Right renal cortex interstitium (tissue), 3 donors: ENCODE results near the gene CALCOCO1. TPM values are rescaled to one million over a fixed set of nuclear protein-coding genes. Genes with fewer than 3 reads are reported as not detected.

Source experiments
- DNase-seq, 3 donors: peaks; one replicate each; pipeline ENCODE4 v3.0.0-alpha.2; 2013; ENCODE audit warnings: low read depth in 3 of 3, low spot score in 2 of 3
- polyA plus RNA-seq, 3 donors: library from polyadenylated mRNA; unstranded; fragments of 120-200 nt; gene quantifications; one replicate each; pipeline ENCODE4 v1.2.1, GENCODE V29; 2013; ENCODE audit not compliant: insufficient read length in 3 of 3

The CALCOCO1 gene
- polyA plus RNA-seq, 3 donors, result 124 to 126 (median 125) TPM

DNA sequence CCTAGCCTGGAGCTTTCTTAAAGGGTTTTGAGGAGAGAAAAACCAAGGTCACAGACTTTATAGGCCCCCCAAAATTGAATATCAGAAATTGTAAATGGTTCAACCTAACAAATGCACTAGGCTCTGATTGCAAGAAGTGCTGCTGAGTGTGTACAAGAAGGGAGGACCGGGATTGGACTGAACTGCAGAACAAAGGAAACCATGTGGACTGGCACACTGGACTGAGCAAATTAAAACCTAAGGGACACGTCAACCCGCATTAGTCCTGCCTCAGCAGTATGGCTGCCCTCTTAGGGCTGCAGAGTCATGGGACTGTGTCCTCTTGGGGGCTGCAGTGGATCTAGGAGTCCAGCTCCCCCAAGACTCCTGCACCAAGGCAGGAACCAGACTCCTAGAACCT lies 25.4 kb upstream of the CALCOCO1 start:
- DNase-seq, result no peak

DNA sequence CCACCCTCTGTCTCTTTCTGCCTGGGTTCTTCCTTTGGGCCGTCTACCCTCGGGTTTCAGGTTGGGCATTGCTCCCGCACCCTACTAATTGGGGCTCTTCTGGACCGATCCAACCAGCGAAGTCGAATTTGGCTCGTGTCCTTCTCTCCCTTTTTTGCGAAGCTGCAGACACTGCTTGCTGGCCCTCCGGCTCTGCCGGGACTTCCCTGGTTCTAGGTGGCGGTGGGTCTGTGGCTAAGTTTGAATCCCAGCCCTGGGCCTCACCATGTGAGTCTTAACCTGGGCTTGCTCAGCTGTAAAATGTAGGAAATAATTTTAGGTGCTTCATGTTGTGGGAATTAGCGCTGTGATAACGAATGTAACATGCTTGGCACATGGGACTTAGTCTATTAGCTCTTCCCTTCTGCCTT lies 24.9 kb upstream of the CALCOCO1 start:
- DNase-seq, result no peak

GRCh38 chr12:53751336-53752191 lies 24.3 kb upstream of the CALCOCO1 start, which contains the start of gene CISTR:
Gene CISTR, minus strand, starts transcription at chr12:53751979.
- DNase-seq, result no peak

GRCh38 chr12:53750812-53751335 lies 23.6 kb upstream of the CALCOCO1 start:
- no peak for DNase-seq

DNA sequence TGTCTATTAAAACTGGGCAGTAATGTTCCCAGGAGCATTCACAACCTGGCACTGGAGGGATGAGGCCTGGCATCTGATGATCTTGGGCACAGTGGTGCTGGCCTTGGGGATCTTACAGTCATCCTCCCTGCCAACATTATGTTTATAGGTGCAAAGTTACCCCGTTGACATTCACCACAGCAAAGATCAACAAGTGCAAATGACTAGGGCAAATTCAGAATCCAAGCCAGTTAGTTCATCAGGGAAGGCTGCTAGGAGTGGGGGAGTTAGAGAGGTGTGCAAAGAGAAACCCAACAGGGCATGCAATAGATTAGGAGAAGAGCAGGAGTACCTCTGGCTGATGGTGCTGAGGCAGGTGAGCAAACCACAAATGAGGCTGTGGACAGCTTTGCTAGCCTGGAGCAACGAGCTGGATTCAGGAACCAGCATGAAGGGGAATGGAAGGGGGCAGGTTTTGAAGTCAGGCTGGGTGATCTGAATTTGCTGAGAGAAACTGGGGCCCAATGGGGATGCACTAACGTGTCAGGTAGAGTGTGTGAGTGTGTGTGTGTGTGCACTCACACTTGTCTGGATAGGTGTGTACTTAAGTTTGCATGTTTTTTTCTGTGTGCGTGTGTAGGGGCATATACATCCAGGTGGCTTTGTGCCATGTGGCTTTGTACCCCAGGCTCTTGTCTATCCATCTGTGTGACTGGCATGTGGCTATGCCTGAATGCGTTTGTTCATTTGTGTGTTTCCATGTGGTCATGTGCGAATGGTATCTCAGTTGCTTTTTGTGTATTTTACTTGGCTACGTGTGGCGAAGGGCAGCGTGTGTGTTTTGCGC lies 22.9 kb upstream of the CALCOCO1 start:
- no peak for DNase-seq

DNA sequence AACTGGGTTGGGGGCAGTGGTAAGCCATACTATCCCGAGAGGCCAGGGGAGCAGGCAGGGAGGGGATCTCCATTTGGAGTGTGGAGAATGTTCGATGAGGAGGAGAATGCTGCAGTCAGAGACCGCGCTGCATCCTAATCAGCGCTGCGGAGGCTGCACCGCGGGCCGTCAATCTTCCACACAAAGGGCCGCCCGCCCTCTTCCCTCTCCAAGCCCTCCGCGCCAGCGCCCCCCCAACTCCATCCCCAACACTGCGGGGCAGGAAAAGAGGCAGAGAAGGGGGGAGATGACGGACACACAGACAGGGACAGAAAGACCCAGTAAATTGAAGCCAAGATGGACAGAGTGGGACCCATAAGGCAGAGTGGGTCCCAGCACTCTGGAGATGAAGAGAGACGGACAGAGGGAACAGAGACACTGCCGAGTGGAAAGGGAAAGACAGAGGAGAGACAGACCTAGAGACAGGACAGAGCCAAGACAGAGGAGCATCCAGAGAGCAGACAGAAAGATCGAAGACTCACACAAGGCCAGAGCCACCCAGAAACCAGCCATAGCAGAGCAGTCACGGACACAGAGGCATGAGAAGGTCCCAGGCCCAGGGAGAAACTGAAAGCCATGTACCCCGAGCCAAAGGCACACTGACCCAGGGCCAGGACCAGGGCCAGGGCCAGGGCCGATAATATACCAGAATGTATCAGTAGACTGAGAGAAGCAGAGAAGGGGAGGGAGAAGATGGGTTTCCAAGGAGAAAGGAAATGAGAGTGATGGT lies 21.0 kb upstream of the CALCOCO1 start:
- no peak for DNase-seq

GRCh38 chr12:53747095-53747494 lies 19.8 kb upstream of the CALCOCO1 start:
- no peak for DNase-seq

GRCh38 chr12:53746592-53747092 lies 19.4 kb upstream of the CALCOCO1 start:
- DNase-seq, result peak in 2 of 3 donors; percentile 86 to 87

GRCh38 chr12:53744751-53745150 lies 17.5 kb upstream of the CALCOCO1 start:
- no peak for DNase-seq

DNA sequence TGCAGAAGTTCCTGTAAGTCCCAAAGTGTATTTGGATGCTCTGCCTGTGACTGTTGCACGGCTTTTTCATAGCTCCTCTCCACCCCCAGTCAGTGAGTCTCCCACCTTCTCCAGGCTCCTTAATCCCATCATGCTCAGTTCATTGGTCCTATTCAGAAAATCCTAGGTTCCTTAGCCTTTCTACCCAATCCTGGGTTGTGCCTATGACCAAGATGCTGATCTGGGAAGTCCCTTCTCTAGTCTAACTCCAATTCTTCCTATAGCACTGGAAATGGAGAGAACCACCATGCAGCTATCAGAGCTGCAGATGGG lies 16.8 kb upstream of the CALCOCO1 start:
- DNase-seq, result no peak

- DNase-seq, result no peak
These were observed 16.2 kb upstream of the CALCOCO1 start for GRCh38 chr12:53743266-53744129.

GRCh38 chr12:53740130-53740491 lies 12.9 kb upstream of the CALCOCO1 start:
- no peak for DNase-seq

DNA sequence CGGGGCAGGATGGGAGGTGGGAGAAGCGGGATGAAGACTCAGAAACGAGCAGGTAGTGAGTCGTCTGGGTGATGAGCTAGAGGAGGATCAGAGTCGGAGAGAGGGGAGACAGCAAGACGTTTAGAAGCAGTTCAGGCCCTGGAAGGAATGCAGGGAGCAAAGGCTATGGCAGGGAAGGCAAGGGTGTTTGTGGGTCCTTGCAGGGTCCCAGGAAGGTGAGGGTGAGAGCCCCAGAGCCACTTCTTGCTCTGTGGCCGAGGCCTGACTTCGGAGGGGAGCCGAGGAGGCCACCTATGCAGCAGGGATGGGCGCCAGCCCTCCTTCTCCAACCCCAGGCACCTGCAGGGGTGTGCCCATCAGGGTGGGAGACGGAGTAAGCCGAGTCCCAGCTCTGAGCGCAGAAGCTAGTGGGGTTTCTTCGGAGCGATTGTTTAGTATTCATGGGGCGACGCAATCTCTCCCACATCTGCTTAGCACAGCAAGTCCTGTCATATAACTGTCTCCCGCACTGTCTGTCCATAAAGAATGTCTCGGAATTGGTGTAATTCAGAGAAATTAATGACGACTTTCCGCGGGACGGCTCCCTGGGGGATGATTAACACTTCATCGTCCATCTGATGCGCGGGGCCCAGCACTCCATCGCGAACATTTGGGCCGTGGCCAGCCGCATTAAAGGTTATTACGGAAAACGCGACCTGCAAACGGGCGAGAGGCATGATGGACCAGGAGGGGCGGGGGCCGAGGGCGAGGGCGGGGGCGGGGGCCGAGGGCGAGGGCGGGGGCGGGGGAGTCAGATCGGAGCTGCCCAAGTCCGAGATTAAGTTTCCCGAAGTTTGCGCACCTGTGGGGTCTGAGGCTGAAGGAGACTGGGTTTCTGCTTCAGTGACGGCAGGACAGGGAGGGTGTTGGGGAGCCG lies 12.2 kb upstream of the CALCOCO1 start:
- DNase-seq, result no peak

DNA sequence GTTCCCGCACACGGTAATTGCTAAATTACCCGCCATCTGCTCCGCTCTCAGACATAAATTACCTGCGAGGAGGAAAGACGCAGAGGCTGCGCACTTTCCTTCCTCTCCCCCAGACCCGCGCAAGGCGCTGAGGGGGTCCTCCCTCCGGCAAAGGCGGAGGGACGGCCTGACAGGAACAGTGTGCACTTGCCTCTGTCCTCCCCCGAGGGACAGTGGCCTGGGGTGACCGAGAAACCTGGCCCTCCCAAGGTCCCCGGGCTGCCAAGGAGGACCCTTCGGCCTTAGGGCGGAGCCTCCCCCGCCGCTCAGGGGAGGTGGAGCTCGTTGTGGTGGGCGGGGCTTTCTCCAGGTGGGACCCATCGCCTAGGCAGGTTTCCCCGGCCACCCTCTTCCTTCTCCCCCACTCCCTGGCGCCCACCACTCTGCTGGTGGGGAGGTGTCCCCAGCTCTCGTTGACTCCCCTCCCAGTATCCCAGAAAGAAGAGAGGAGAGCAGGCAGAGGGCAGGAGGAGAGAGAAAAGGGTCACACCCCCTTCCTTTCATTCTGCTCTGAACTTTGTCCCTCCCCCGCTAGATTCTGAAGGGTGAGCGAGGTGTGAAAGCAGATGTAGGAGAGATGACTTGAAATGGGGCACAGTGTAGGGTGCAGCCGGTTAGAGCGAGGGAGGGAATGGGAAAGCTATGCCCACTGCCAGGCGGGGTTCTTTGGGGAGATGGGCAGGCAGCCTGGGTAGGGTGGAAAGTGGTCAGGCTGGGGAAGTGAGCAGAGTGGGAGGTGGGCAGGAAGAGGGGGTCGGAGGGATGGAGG lies 11.4 kb upstream of the CALCOCO1 start:
- DNase-seq, result no peak

DNA sequence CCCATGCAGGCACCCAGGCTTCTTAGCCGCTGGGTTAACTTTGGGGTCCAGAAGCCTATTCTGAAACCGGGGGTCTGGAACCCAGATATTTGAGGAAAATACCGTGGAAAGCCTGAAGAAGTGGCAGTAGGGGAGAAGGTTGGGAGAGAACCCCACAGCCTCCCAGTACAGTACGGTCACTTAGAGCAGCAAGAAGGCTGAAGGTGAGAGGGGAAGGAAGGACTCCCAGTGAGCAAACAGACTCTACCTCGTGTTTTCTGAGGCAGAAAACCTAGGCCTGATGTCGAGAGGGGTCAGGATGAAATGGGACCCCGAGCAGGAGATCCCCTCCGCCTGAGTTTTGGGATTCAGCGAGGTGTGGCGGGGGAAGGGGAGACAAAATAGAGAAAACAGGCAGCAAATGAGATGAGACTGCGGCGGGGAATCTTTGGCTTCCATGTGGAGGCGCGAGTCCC lies 10.7 kb upstream of the CALCOCO1 start:
- DNase-seq, result no peak

DNA sequence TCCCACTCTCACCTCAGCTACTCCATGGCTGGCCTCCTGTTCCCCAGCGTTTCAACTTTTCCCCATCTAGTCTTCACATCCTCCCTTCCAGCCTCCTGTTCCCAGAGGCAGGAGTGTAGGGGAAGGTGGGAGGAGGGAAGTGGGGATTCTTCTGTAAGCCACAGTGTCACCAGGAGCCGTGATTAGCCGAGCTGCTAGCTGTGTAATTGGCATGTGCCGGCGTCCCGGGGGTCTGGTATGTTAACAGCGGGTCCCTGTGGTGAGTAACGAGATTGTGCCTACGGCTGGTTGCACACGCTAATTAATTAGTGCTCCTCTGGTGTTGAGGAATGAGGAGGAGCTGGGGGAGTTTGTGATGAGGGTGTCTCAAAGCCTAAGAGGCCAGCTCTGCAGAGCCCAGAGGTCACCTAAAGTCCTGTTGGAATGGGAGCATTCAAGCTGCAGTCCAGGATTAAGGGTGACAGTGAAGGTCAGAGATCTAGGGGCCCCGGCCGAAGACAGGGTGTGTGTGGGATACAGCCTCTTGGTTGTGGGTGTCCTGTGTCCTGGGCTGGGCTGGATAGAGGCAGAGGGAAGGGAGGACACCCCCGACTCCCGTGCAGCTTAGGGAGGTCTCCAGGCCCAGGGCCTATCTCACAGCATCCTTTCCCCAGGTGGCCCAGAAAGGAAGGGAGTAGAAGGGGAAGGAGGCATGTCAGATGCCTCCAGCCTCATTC lies 10.0 kb upstream of the CALCOCO1 start:
- DNase-seq, result no peak

DNA sequence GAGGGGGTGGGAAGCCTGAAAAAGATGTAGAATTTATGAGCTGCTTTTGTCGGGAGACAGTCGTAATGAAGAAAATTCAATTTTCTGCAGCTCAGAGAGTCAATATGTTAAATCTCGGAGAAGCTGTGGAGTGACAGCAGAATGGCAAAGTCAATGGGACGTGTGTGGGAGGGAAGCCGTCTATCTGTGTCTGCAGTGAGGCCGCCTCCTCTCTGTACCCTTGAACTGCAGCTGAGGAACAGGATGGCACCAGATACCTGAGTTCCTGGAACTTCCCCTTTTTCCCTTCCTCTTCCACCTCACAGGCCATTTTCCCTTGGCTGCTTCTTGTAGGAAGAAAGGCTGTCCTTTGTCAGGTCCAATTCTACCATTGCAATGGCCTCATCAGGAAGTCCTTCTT lies 9.3 kb upstream of the CALCOCO1 start:
- DNase-seq, result no peak
